ENCODE data around the gene CAPN1. TPM values are rescaled to one million over a fixed set of nuclear protein-coding genes. Genes with fewer than 3 reads are reported as not detected.

CAPN1 gene
- total RNA-seq, 1 donor = 164 TPM

DNA sequence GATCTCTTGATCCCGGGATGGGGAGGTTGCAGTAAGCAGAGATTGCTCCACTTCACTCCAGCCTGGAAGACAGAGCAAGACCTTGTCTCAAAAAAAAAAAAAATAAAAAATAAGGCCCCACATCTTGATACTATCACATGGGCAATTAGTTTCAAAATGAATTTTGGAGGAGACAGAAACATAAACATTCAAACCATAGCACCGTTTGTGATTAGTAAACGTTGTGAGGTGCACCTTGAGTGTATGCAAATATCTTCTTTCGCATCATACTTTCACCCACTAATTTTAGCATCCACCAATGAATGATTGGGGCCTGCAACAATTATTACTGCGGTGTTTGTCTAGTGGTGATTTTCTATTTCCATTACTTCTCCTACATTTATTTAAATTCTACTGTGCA lies 22.7 kb upstream of the CAPN1 start:
- DNase-seq (ENCODE audit: low read depth) = no peak
- TF ChIP-seq, protein P1, sequence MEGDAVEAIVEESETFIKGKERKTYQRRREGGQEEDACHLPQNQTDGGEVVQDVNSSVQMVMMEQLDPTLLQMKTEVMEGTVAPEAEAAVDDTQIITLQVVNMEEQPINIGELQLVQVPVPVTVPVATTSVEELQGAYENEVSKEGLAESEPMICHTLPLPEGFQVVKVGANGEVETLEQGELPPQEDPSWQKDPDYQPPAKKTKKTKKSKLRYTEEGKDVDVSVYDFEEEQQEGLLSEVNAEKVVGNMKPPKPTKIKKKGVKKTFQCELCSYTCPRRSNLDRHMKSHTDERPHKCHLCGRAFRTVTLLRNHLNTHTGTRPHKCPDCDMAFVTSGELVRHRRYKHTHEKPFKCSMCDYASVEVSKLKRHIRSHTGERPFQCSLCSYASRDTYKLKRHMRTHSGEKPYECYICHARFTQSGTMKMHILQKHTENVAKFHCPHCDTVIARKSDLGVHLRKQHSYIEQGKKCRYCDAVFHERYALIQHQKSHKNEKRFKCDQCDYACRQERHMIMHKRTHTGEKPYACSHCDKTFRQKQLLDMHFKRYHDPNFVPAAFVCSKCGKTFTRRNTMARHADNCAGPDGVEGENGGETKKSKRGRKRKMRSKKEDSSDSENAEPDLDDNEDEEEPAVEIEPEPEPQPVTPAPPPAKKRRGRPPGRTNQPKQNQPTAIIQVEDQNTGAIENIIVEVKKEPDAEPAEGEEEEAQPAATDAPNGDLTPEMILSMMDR (IDR thresholded peaks at IDR 0.05; ENCODE audit: insufficient read depth, low read length) = no peak
- no peak overlapping the region for H3K4me3 ChIP-seq (ENCODE audit: low read depth, low read length)

DNA sequence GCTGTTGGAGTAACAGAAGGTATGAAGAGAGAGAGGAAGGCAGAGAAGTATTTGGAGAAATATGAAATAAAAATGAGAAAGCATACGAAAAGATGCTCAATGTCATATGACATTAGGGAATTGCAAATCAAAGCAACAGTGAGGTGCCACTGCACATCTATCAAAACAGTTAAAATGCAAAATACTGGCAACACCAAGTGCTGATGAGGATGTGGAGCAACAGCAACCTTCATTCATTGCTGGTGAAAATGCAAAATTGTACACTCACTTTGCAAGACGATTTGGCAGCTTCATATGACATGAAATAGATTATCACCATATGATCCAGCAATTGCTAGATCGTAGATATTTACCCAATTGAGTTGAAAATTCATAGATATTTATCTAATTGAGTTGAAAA lies 21.1 kb upstream of the CAPN1 start:
- H3K4me3 ChIP-seq (ENCODE audit: low read depth, low read length) = no peak overlapping the region
- TF ChIP-seq, protein P1 (IDR thresholded peaks at IDR 0.05; ENCODE audit: insufficient read depth, low read length) = no peak
- DNase-seq (ENCODE audit: low read depth) = no peak

DNA sequence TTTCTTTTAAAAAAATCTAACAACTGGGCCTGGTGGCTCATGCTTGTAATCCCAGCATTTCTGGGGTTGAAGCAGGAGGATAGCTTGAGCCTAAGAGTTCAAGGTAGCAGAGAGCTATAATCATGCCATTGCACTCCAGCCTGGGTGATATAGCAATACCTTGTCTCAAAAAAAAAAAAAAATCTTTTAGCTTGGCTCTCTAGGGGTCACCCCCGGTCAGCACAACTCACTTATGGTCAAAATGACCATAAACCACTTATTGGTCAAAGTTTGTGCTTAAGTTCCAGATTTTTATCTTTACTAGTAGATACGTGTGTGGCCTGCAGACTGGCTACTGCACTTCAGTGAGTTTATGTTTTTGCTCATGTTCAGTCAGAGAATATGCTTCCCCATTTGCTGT lies 18.0 kb upstream of the CAPN1 start:
- DNase-seq (ENCODE audit: low read depth) = no peak
- TF ChIP-seq, protein P1 (IDR thresholded peaks at IDR 0.05; ENCODE audit: insufficient read depth, low read length) = no peak
- H3K4me3 ChIP-seq (ENCODE audit: low read depth, low read length) = no peak overlapping the region

DNA sequence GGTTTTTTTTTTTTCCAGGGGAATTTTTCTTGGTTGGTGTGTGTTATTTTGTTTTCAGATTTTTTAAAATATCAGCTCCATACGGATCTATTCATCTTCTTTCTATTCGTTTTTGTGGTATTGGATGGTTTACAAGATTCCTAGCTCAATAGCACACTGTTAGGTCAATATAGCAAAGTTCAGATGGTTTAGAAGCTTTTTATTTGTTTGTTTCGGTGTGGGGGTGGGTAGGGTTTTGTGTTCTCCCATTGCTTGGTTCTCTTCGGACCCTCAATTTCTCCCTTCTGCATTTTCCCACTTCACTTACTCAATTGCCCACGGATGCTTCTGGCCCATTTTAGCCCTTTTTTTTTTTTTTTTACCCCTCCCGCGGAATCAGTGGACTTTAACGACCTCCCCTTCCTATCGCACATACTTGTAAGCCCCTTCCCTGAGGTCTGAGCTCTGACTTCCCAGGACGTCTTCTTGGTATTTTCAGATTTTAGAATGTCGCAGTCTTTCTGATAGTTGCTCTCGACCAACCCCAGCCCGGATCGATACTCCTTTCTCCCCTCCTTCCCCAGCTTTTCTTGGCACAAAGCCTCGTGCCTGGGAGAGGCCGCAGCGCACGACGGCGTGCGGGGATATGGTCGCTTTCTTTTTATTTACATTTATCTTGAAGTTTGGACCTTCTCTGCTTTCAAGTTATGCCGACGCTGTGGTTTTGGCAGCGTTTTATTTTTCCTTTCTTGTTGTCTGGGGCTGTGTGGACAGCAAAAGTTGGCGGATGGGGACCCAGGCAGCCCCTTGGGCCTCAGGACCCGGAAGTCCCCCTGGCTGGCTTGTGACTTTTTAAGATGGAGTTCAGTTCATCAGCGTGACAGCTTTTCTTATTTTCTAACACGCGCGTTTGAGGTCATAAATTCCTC lies 16.1 kb upstream of the CAPN1 start:
- TF ChIP-seq, protein P1 (IDR thresholded peaks at IDR 0.05; ENCODE audit: insufficient read depth, low read length) = no peak
- no peak overlapping the region for H3K4me3 ChIP-seq (ENCODE audit: low read depth, low read length)
- no peak for DNase-seq (ENCODE audit: low read depth)

DNA sequence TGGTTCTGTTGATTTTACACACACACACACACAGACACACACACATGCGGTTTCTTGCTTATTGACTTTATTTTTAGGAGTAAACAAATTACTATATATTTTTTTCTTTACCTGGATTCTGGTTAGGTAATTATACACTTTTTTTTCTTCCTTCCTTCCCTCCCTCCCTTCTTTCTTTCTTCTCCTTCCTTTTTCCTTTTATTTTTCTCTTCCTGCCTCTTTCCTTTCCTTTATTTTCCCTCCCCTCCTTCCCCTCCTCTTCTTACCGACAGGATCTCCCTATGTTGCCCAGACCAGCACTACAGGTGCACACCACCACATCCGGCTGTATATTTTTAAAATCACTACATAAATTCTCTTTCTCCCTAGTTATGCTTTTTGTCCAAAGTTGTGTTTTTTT lies 14.8 kb upstream of the CAPN1 start:
- no peak for DNase-seq (ENCODE audit: low read depth)
- H3K4me3 ChIP-seq (ENCODE audit: low read depth, low read length) = no peak overlapping the region
- TF ChIP-seq, protein P1 (IDR thresholded peaks at IDR 0.05; ENCODE audit: insufficient read depth, low read length) = no peak

DNA sequence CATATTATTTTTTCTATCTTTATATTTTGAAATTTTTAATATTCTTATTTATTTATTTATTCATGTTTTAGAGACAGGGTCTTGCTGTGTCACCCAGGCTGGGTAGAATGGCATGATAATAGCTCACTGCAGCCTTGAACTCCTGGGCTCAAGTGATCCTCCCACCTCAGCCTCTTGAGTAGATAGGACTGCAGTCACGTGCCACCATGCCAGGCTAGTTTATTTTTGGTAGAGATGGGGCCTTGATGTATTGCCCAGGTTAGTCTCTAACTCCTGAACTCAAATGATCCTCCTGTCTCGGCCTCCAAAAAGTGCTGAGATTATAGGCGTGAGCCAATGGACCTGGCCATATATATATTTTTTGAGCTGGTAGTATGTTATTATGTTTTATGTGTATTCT lies 14.1 kb upstream of the CAPN1 start:
- DNase-seq (ENCODE audit: low read depth) = no peak
- no peak overlapping the region for H3K4me3 ChIP-seq (ENCODE audit: low read depth, low read length)
- TF ChIP-seq, protein P1 (IDR thresholded peaks at IDR 0.05; ENCODE audit: insufficient read depth, low read length) = no peak

All from fibroblast of the aortic adventitia (primary cell).